Cardiac fibroblast (primary cell): ENCODE measurements around the gene HTR4.
A peak's percentile ranks its signal among the peaks of the same experiment; 100 is the strongest.

Experiments
- DNase-seq, 2 donors: peaks; one replicate each; pipeline versions ENCODE4 v3.0.0 to v3.0.0-alpha.2; 2010; ENCODE audit warnings: low read depth in 2 of 2
- H3K4me3 ChIP-seq, 2 donors: replicated peaks in 1 of 2; 1 replicate in 1 of 2; 2 replicates in 1 of 2; pipeline ENCODE4 v1.5.1; 2011; ENCODE audit warnings: low read depth in 2 of 2, low read length in 2 of 2, mild to moderate bottlenecking in 2 of 2, moderate library complexity in 1 of 2
- CTCF ChIP-seq: IDR thresholded peaks from one replicate; pipeline ENCODE4 v1.5.1; 2011; ENCODE audit warnings: low read depth, mild to moderate bottlenecking, low read length, inconsistent platforms

Gene HTR4

DNA sequence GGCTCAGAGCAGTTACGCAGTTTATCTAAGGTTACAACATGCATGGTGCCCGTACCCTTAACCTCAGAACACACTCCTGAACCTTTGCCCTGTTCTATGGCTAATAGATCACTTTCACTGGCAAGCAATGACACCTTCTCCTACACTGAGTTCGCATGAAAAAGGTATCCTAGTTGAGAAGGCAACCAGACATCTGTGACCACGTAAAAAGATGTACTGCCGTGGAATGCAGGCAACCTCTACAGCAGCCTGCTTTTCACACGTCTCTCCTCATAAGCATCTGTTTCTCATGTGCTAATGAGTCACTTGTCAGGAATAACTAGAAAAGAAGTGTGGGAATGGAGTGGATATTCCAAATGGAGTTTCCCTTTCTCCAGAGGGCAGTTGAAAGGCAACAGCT lies 199.1 kb downstream of the HTR4 start:
- peak; percentile 18 to 37 for DNase-seq
- no peak overlapping the region for H3K4me3 ChIP-seq
- TF ChIP-seq CTCF = no peak

- DNase-seq = no peak
- no peak overlapping the region for H3K4me3 ChIP-seq
- TF ChIP-seq CTCF = no peak
Observed at GRCh38 chr5:148454576-148454975, 199.8 kb downstream of the HTR4 start.

DNA sequence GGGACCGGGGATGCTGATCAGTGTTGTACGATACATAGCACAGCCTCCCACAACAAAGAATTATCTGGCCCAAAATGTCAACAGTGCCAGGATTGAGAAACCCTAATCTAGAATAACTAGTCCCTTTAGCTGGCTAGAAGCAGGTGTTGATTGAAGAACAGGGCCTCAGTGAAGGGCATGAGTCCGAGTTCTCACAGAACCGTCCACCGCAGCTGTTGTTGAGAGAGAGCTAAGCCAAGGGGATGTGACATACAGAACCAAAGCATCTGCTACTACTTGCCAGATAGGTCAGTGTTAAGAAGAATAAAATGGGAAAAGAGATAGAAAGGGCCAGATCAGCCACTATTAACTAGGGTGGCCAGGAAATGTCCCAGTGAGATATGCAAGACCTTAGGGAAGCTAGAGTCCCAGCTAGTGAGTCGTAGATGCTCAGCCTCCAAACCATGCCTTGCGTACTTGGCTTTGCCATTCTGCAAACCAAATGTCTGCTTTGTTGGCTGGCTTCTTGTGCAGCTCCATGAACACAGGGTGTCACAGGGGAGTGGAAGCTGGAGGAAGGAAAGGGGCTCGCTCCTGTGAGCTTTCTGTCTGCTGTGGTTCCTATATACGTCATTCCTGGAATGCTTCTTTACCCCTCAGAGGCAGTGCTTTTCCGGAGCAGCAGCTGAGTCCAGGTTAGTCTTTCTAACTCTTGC lies 201.7 kb downstream of the HTR4 start:
- TF ChIP-seq CTCF = no peak
- DNase-seq = peak; percentile 8 to 27
- H3K4me3 ChIP-seq = no peak overlapping the region

DNA sequence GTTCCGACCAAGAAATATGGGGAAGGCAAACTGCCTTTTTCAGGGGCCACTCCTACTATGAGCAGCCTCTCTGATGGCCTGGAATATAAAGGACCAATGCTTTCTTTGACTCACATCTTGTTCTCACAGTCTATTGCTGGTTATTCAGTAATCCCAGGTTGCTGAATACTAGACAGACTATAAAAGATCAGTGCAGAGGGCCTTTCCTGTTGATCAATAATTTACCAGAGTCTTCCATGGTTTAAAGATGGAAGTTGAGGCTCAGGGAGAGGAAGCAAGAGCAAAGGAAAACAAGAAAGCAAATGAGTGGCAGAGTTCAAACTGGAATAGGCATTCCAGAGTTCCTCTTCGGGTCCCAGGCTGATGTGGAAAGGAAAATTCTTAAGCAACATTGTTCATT lies 207.7 kb downstream of the HTR4 start:
- DNase-seq = no peak
- TF ChIP-seq CTCF = no peak
- H3K4me3 ChIP-seq = no peak overlapping the region

DNA sequence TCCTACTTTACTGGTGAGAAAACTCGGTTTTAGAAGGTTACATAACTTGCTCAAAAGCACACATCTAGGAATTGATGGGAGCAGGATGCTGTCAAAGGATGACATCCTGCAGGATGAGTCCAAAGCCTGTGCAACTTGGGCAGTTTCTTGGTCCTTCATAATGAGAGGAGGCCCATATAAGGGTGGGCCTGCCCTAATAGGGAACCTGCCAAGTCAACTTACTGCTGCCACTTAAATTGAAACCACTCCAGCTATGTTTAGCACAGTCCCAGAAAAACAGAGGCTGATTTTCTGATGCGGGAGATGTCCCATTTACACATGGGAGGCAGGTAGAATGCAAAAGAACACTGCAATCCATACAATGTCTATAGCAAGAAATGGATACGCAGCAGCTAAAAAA lies 208.7 kb downstream of the HTR4 start:
- no peak for TF ChIP-seq CTCF
- no peak overlapping the region for H3K4me3 ChIP-seq

DNA sequence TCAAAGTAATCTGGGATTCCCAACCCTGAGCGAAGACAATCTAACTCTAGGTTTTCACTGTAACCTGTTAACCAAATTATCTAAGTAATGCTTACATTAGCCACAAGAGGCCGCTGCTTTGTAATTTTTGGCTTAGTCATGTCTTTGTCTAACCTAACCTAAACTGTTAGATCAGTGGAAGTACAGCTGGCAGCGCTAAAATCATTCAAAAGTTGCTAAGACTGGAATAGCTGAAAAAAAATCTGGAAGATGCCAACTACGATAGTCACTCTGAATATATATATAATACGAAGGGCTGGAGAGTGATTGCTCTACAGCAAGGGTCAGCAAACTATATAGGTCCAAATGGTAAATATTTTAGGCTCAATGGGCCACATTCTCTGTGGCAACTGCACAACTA lies 210.3 kb downstream of the HTR4 start:
- peak; percentile 83 to 85 for DNase-seq
- H3K4me3 ChIP-seq = no peak overlapping the region
- TF ChIP-seq CTCF = peak; percentile 48

More for the DNA sequence above, 208.7 kb downstream of the HTR4 start:
- no peak for DNase-seq

DNA sequence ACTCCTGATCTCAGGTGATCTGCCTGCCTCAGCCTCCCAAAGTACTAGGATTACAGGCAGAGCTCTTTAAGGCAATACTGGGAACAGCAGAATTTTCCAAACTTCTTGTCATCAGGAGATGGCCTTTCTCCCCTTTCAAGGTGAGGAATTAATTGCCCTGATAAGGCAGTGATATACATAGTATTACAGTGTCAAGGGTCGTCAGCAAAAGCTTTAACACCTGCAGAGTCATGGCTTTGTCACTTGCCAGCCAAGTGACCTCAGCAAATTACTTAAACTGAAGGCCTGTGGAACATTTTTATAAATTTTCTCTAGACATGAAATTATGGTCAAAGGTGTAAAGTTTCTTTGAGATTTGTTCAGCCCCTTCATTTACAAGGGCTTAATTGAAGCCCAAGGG lies 211.1 kb downstream of the HTR4 start:
- DNase-seq = no peak
- H3K4me3 ChIP-seq = no peak overlapping the region
- no peak for TF ChIP-seq CTCF
